HepG2 (cell line): ENCODE measurements around the gene ASB4. TPM values are rescaled to one million over a fixed set of nuclear protein-coding genes. Genes with fewer than 3 reads are reported as not detected.
A peak's percentile ranks its signal among the peaks of the same experiment; 100 is the strongest.

Experiments
- ESRRA ChIP-seq: sonication (generic); formaldehyde crosslinking; IDR thresholded peaks from 2 replicates; pipeline ENCODE4 v1.5.1; 2020; ENCODE audit warnings: mild to moderate bottlenecking, low read depth, missing genetic modification reagents
- HOXA3 ChIP-seq: sonication (generic); formaldehyde crosslinking; IDR thresholded peaks from 2 replicates; pipeline ENCODE4 v1.5.0; 2020; ENCODE audit warnings: missing genetic modification reagents
- HOXA7 ChIP-seq: sonication (generic); formaldehyde crosslinking; IDR thresholded peaks from 2 replicates; pipeline ENCODE4 v1.8.1; 2022; ENCODE audit warnings: mild to moderate bottlenecking, missing genetic modification reagents, moderate library complexity
- KLF15 ChIP-seq: sonication (generic); formaldehyde crosslinking; IDR thresholded peaks from 2 replicates; pipeline ENCODE4 v1.8.1; 2023; ENCODE audit warnings: borderline replicate concordance, mild to moderate bottlenecking, inconsistent platforms, missing genetic modification reagents, mixed read lengths
- MZF1 ChIP-seq: sonication (generic); formaldehyde crosslinking; IDR thresholded peaks from 2 replicates; pipeline ENCODE4 v1.8.1; 2023; ENCODE audit warnings: mild to moderate bottlenecking, missing genetic modification reagents, borderline replicate concordance
- NCOA2 ChIP-seq: sonication (generic); formaldehyde crosslinking; IDR thresholded peaks from 2 replicates; pipeline ENCODE4 v1.8.0; 2022; ENCODE audit warnings: inconsistent platforms
- RBM39 ChIP-seq: fragments of 200-400 bp; formaldehyde crosslinking; IDR thresholded peaks from one replicate; pipeline ENCODE4 v1.6.1; 2018; ENCODE audit warnings: antibody characterized with exemption, mild to moderate bottlenecking, low read depth, low read length; ENCODE audit not compliant: poor library complexity, severe bottlenecking
- TBX2 ChIP-seq: sonication (generic); formaldehyde crosslinking; IDR thresholded peaks from 2 replicates; pipeline ENCODE4 v1.5.0; 2020; ENCODE audit warnings: missing genetic modification reagents, mild to moderate bottlenecking, borderline replicate concordance
- TEAD2 ChIP-seq: sonication (generic); formaldehyde crosslinking; IDR thresholded peaks from 2 replicates; pipeline ENCODE4 v1.9.0; 2021; ENCODE audit warnings: missing genetic modification reagents
- YEATS2 ChIP-seq: sonication (generic); formaldehyde crosslinking; IDR thresholded peaks from 2 replicates; pipeline ENCODE4 v1.4.0; 2020; ENCODE audit warnings: missing genetic modification reagents, borderline replicate concordance
- ZEB1 ChIP-seq: IDR thresholded peaks from 2 replicates; pipeline ENCODE4 v1.6.1; 2012; ENCODE audit warnings: mild to moderate bottlenecking, low read depth, inconsistent platforms; ENCODE audit not compliant: insufficient replicate concordance
- ZNF367 ChIP-seq: sonication (generic); formaldehyde crosslinking; IDR thresholded peaks from 2 replicates; pipeline ENCODE4 v1.4.0; 2020; ENCODE audit warnings: missing genetic modification reagents, borderline replicate concordance
- ZNF430 ChIP-seq: sonication (generic); formaldehyde crosslinking; IDR thresholded peaks from 2 replicates; pipeline ENCODE4 v1.9.0; 2021; ENCODE audit warnings: mild to moderate bottlenecking, missing genetic modification reagents
- polyA plus RNA-seq, 8 experiments: library from polyadenylated mRNA; depleted of rRNA in 3 of 8; stranded (reverse) in 7 of 8; unstranded in 1 of 8; fragments of >200 nt; fragmentation: Illumina TruSeq in 4 of 8; extraction: Trizol in 4 of 8; gene quantifications; 2 replicates each; pipeline versions ENCODE4 v1.2.1 to v1.2.3, GENCODE V29; 2011 to 2016; ENCODE audit warnings: low read depth in 4 of 8, missing spikeins in 1 of 8, mixed read lengths in 1 of 8; ENCODE audit not compliant: insufficient read depth in 1 of 8
- total RNA-seq, 5 experiments: library from RNA; depleted of rRNA; stranded (reverse); fragments of >200 nt; fragmentation: Illumina TruSeq; extraction: Trizol; gene quantifications; 2 replicates each; pipeline ENCODE4 v1.2.3, GENCODE V29; 2016; ENCODE audit warnings: low read depth in 1 of 5
- TF ChIP-seq, protein P1 (sequence below): sonication (generic); formaldehyde crosslinking; conservative IDR thresholded peaks from 2 replicates; pipeline ENCODE4 v1.8.0; 2022; ENCODE audit warnings: mild to moderate bottlenecking, moderate library complexity, missing genetic modification reagents
- TF ChIP-seq, protein P2 (sequence below): fragments of 450-650 bp; IDR thresholded peaks from 2 replicates; pipeline ENCODE4 v1.6.1; 2016
- TF ChIP-seq, protein P3 (sequence below): sonication (generic); formaldehyde crosslinking; IDR thresholded peaks from 2 replicates; pipeline ENCODE4 v1.5.0; 2020; ENCODE audit warnings: missing genetic modification reagents
- TF ChIP-seq, protein P4 (sequence below): sonication (generic); formaldehyde crosslinking; IDR thresholded peaks from 2 replicates; pipeline ENCODE4 v1.4.0; 2020; ENCODE audit warnings: missing genetic modification reagents

The ASB4 gene
- total and polyA plus RNA-seq, 2 of the 13 experiments (the other 11 are each of a cell fraction or from before 2014, with no cell fraction given): 1.1 to 4.0 TPM

DNA sequence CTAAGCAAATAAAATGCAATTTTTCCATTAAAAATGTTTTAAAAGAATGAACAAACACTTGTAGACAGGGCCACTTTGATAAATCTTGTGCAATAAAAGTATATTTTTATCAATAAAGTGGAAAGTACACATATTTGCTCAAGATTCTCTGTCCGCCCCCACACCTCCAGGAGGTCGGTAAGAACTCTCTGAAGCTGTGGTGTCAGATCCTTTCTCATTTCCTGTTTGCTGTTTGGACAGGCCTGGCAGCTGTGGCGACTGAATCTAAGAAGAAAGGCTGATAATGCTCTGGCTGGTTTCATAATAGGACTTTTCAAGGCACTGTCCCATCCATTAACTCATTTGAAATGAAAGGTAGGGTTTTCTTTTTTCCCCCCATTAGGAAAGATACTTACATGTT is 15.3 kb upstream of the ASB4 start (continued):
- TF ChIP-seq TEAD2 (CRISPR knock-in tag) (no peak), MZF1 (CRISPR knock-in tag) (no peak), ZEB1 (no peak), ZNF430 (CRISPR knock-in tag) (no peak), ZNF367 (no peak), NCOA2 (CRISPR knock-in tag) (peak; percentile 75), YEATS2 (CRISPR knock-in tag) (no peak; the same call in 1 of the 2 replicates), ESRRA (CRISPR knock-in tag) (no peak), HOXA3 (no peak), RBM39 (no peak), TBX2 (CRISPR knock-in tag) (peak; percentile 39; the same call in 1 of the 2 replicates), KLF15 (CRISPR knock-in tag) (no peak), HOXA7 (no peak)
- TF ChIP-seq, protein P1, sequence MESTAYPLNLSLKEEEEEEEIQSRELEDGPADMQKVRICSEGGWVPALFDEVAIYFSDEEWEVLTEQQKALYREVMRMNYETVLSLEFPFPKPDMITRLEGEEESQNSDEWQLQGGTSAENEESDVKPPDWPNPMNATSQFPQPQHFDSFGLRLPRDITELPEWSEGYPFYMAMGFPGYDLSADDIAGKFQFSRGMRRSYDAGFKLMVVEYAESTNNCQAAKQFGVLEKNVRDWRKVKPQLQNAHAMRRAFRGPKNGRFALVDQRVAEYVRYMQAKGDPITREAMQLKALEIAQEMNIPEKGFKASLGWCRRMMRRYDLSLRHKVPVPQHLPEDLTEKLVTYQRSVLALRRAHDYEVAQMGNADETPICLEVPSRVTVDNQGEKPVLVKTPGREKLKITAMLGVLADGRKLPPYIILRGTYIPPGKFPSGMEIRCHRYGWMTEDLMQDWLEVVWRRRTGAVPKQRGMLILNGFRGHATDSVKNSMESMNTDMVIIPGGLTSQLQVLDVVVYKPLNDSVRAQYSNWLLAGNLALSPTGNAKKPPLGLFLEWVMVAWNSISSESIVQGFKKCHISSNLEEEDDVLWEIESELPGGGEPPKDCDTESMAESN (CRISPR knock-in tag): no peak
- TF ChIP-seq, protein P2, sequence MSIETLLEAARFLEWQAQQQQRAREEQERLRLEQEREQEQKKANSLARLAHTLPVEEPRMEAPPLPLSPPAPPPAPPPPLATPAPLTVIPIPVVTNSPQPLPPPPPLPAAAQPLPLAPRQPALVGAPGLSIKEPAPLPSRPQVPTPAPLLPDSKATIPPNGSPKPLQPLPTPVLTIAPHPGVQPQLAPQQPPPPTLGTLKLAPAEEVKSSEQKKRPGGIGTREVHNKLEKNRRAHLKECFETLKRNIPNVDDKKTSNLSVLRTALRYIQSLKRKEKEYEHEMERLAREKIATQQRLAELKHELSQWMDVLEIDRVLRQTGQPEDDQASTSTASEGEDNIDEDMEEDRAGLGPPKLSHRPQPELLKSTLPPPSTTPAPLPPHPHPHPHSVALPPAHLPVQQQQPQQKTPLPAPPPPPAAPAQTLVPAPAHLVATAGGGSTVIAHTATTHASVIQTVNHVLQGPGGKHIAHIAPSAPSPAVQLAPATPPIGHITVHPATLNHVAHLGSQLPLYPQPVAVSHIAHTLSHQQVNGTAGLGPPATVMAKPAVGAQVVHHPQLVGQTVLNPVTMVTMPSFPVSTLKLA: no peak
- TF ChIP-seq, protein P3, sequence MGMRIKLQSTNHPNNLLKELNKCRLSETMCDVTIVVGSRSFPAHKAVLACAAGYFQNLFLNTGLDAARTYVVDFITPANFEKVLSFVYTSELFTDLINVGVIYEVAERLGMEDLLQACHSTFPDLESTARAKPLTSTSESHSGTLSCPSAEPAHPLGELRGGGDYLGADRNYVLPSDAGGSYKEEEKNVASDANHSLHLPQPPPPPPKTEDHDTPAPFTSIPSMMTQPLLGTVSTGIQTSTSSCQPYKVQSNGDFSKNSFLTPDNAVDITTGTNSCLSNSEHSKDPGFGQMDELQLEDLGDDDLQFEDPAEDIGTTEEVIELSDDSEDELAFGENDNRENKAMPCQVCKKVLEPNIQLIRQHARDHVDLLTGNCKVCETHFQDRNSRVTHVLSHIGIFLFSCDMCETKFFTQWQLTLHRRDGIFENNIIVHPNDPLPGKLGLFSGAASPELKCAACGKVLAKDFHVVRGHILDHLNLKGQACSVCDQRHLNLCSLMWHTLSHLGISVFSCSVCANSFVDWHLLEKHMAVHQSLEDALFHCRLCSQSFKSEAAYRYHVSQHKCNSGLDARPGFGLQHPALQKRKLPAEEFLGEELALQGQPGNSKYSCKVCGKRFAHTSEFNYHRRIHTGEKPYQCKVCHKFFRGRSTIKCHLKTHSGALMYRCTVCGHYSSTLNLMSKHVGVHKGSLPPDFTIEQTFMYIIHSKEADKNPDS: no peak
- TF ChIP-seq, protein P4, sequence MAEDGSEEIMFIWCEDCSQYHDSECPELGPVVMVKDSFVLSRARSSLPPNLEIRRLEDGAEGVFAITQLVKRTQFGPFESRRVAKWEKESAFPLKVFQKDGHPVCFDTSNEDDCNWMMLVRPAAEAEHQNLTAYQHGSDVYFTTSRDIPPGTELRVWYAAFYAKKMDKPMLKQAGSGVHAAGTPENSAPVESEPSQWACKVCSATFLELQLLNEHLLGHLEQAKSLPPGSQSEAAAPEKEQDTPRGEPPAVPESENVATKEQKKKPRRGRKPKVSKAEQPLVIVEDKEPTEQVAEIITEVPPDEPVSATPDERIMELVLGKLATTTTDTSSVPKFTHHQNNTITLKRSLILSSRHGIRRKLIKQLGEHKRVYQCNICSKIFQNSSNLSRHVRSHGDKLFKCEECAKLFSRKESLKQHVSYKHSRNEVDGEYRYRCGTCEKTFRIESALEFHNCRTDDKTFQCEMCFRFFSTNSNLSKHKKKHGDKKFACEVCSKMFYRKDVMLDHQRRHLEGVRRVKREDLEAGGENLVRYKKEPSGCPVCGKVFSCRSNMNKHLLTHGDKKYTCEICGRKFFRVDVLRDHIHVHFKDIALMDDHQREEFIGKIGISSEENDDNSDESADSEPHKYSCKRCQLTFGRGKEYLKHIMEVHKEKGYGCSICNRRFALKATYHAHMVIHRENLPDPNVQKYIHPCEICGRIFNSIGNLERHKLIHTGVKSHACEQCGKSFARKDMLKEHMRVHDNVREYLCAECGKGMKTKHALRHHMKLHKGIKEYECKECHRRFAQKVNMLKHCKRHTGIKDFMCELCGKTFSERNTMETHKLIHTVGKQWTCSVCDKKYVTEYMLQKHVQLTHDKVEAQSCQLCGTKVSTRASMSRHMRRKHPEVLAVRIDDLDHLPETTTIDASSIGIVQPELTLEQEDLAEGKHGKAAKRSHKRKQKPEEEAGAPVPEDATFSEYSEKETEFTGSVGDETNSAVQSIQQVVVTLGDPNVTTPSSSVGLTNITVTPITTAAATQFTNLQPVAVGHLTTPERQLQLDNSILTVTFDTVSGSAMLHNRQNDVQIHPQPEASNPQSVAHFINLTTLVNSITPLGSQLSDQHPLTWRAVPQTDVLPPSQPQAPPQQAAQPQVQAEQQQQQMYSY: no peak
